ENCODE data around the gene COLEC11. TPM values are rescaled to one million over a fixed set of nuclear protein-coding genes. Genes with fewer than 3 reads are reported as not detected.
"Not testable (repeated sequence)": the region's sequence is repeated elsewhere in the genome, so short reads cannot be mapped to it uniquely, and the experiment has no call there.

The COLEC11 gene
- total RNA-seq, 1 donor from 2014 or later: not detected

- intact Hi-C loops (cut with micrococcal nuclease): no loop called here
- Mint-ChIP-seq H3K27me3 (ENCODE audit: insufficient read depth) (peaks cover 2% of the 10 kb centered on the region), H3K36me3 (ENCODE audit: low read depth) (no peaks in the 10 kb centered on the region), H3K27ac (no peak overlapping the region), H3K4me3 (no peak overlapping the region), H3K9me3 (no peaks in the 10 kb centered on the region), H3K4me1 (ENCODE audit: low read depth) (peaks cover 18% of the 10 kb centered on the region)
- no peak for DNase-seq (ENCODE audit: low spot score)
These were observed 58.1 kb downstream of the COLEC11 start for GRCh38 chr2:3652896-3653625.

- no peaks in the 10 kb centered on the region for H3K9me3 Mint-ChIP-seq
- peaks cover 2% of the 10 kb centered on the region for H3K27me3 Mint-ChIP-seq (ENCODE audit: insufficient read depth)
- H3K4me1 Mint-ChIP-seq (ENCODE audit: low read depth): peaks cover 18% of the 10 kb centered on the region
- no peaks in the 10 kb centered on the region for H3K36me3 Mint-ChIP-seq (ENCODE audit: low read depth)
- intact Hi-C loops (cut with micrococcal nuclease): no loop called here
- DNase-seq (ENCODE audit: low spot score): no peak
- peak overlapping the region; percentile 26 for H3K4me3 Mint-ChIP-seq
- no peak overlapping the region for H3K27ac Mint-ChIP-seq
These were observed 59.1 kb downstream of the COLEC11 start for GRCh38 chr2:3654011-3654410.

- Mint-ChIP-seq H3K27ac (no peak overlapping the region), H3K27me3 (ENCODE audit: insufficient read depth) (peaks cover 2% of the 10 kb centered on the region), H3K4me3 (no peak overlapping the region), H3K9me3 (no peaks in the 10 kb centered on the region), H3K4me1 (ENCODE audit: low read depth) (peaks cover 18% of the 10 kb centered on the region), H3K36me3 (ENCODE audit: low read depth) (no peaks in the 10 kb centered on the region)
- no peak for DNase-seq (ENCODE audit: low spot score)
- intact Hi-C loops (cut with micrococcal nuclease): no loop called here
These were observed 59.8 kb downstream of the COLEC11 start for GRCh38 chr2:3654531-3655225.

GRCh38 chr2:3655871-3656761 is 61.2 kb downstream of the COLEC11 start:
- H3K4me3 Mint-ChIP-seq: no peak overlapping the region
- peaks cover 2% of the 10 kb centered on the region for H3K27me3 Mint-ChIP-seq (ENCODE audit: insufficient read depth)
- no peak for DNase-seq (ENCODE audit: low spot score)
- peaks cover 21% of the 10 kb centered on the region for H3K4me1 Mint-ChIP-seq (ENCODE audit: low read depth)
- H3K9me3 Mint-ChIP-seq: no peaks in the 10 kb centered on the region
- intact Hi-C loops (cut with micrococcal nuclease): no loop called here
- no peaks in the 10 kb centered on the region for H3K36me3 Mint-ChIP-seq (ENCODE audit: low read depth)
- no peak overlapping the region for H3K27ac Mint-ChIP-seq

GRCh38 chr2:3656762-3657721 is 62.1 kb downstream of the COLEC11 start:
- H3K36me3 Mint-ChIP-seq (ENCODE audit: low read depth): no peaks in the 10 kb centered on the region

GRCh38 chr2:3657881-3658280 is 63.0 kb downstream of the COLEC11 start, which contains the start of gene ALLC:
ALLC (plus strand) TSS chr2:3658200; CDS start chr2:3671158, 12,958 bp downstream.
- Mint-ChIP-seq H3K36me3 (ENCODE audit: low read depth) (no peaks in the 10 kb centered on the region), H3K4me3 (no peak within 1 kb of the TSS), H3K4me1 (ENCODE audit: low read depth) (peaks cover 9% of the 10 kb centered on the region), H3K27ac (no peak within 1 kb of the TSS), H3K27me3 (ENCODE audit: insufficient read depth) (peaks cover 2% of the 10 kb centered on the region), H3K9me3 (no peaks in the 10 kb centered on the region)
- no peak for DNase-seq (ENCODE audit: low spot score)
- intact Hi-C loops (cut with micrococcal nuclease): no loop called here

More at GRCh38 chr2:3656762-3657721, 62.1 kb downstream of the COLEC11 start:
- H3K4me1 Mint-ChIP-seq (ENCODE audit: low read depth): peaks cover 12% of the 10 kb centered on the region
- no peak overlapping the region for H3K27ac Mint-ChIP-seq
- no peaks in the 10 kb centered on the region for H3K9me3 Mint-ChIP-seq
- H3K27me3 Mint-ChIP-seq (ENCODE audit: insufficient read depth): peaks cover 2% of the 10 kb centered on the region
- intact Hi-C loops (cut with micrococcal nuclease): no loop called here
- no peak for DNase-seq (ENCODE audit: low spot score)
- no peak overlapping the region for H3K4me3 Mint-ChIP-seq

- no peak overlapping the region for H3K4me3 Mint-ChIP-seq
- peaks cover 9% of the 10 kb centered on the region for H3K4me1 Mint-ChIP-seq (ENCODE audit: low read depth)
- no peaks in the 10 kb centered on the region for H3K27me3 Mint-ChIP-seq (ENCODE audit: insufficient read depth)
- H3K9me3 Mint-ChIP-seq: no peaks in the 10 kb centered on the region
- intact Hi-C loops (cut with micrococcal nuclease): no loop called here
- no peaks in the 10 kb centered on the region for H3K36me3 Mint-ChIP-seq (ENCODE audit: low read depth)
- no peak overlapping the region for H3K27ac Mint-ChIP-seq
- DNase-seq (ENCODE audit: low spot score): no peak
These were observed 64.8 kb downstream of the COLEC11 start for GRCh38 chr2:3659447-3660432.

GRCh38 chr2:3660640-3661039 is 65.7 kb downstream of the COLEC11 start:
- H3K27me3 Mint-ChIP-seq (ENCODE audit: insufficient read depth); intact Hi-C loops (cut with micrococcal nuclease); H3K36me3 Mint-ChIP-seq (ENCODE audit: low read depth); DNase-seq (ENCODE audit: low spot score); H3K4me3 Mint-ChIP-seq; H3K4me1 Mint-ChIP-seq (ENCODE audit: low read depth); H3K27ac Mint-ChIP-seq; H3K9me3 Mint-ChIP-seq: not testable (repeated sequence)

- Mint-ChIP-seq H3K27me3 (ENCODE audit: insufficient read depth) (no peaks in the 10 kb centered on the region), H3K4me3 (no peak overlapping the region), H3K9me3 (no peaks in the 10 kb centered on the region), H3K27ac (no peak overlapping the region), H3K4me1 (ENCODE audit: low read depth) (peaks cover 9% of the 10 kb centered on the region), H3K36me3 (ENCODE audit: low read depth) (no peaks in the 10 kb centered on the region)
- DNase-seq (ENCODE audit: low spot score): no peak
- intact Hi-C loops (cut with micrococcal nuclease): no loop called here
These were observed 66.3 kb downstream of the COLEC11 start for GRCh38 chr2:3661149-3661660.

GRCh38 chr2:3662239-3662638 is 67.3 kb downstream of the COLEC11 start:
- Mint-ChIP-seq H3K4me1 (ENCODE audit: low read depth) (peaks cover 9% of the 10 kb centered on the region), H3K27ac (no peak overlapping the region), H3K27me3 (ENCODE audit: insufficient read depth) (no peaks in the 10 kb centered on the region), H3K4me3 (no peak overlapping the region), H3K9me3 (no peaks in the 10 kb centered on the region), H3K36me3 (ENCODE audit: low read depth) (no peaks in the 10 kb centered on the region)
- DNase-seq (ENCODE audit: low spot score): no peak
- intact Hi-C loops (cut with micrococcal nuclease): no loop called here

GRCh38 chr2:3664118-3664517 is 69.2 kb downstream of the COLEC11 start:
- no peaks in the 10 kb centered on the region for H3K9me3 Mint-ChIP-seq
- H3K4me3 Mint-ChIP-seq: no peak overlapping the region
- intact Hi-C loops (cut with micrococcal nuclease): no loop called here
- H3K27me3 Mint-ChIP-seq (ENCODE audit: insufficient read depth): no peaks in the 10 kb centered on the region
- no peaks in the 10 kb centered on the region for H3K36me3 Mint-ChIP-seq (ENCODE audit: low read depth)
- no peak overlapping the region for H3K27ac Mint-ChIP-seq
- DNase-seq (ENCODE audit: low spot score): no peak
- H3K4me1 Mint-ChIP-seq (ENCODE audit: low read depth): peaks cover 9% of the 10 kb centered on the region

Data from activated T-helper 1 cell treated with anti-CD3 and anti-CD28 coated beads, Interleukin-12 subunit alpha, Interleukin-12 subunit beta, Interleukin-2, Interleukin-4 antibody, amounts not matched to agents 30 ng/mL and 10 ng/mL and 1 ng/mL, durations not matched to agents 14 hours and 24 hours and 36 hours (primary cell).